Panc1 (cell line): ENCODE data around the gene CNKSR2. TPM values are rescaled to one million over a fixed set of nuclear protein-coding genes. Genes with fewer than 3 reads are reported as not detected.

Source experiments
- ATAC-seq: fragments of 200-7000 bp; cut with Tn5 transposase; 2 replicates; pipeline ENCODE4 v1.9.1; 2020; ENCODE audit warnings: mild to moderate bottlenecking, moderate library complexity
- BruUV-seq: library from RNA; stranded (reverse); fragments of 400-500 nt; replicated peaks from 2 replicates; lab custom pipeline; 2021; lab: Mats Ljungman, UMichigan
- CTCF ChIA-PET: fragments of 300-600 bp; sonication (Branson Sonifier 250); formaldehyde crosslinking; loops from one replicate; lab custom pipeline; 2022; ENCODE audit warnings: antibody characterized with exemption; lab: Charles Lee
- POLR2A ChIA-PET: fragments of 300-600 bp; sonication (Branson Sonifier 250); formaldehyde crosslinking; loops from one replicate; lab custom pipeline; 2022; ENCODE audit warnings: antibody characterized with exemption; lab: Charles Lee
- DNase-seq: peaks from one replicate; pipeline ENCODE4 v3.0.0-alpha.2; 2010; ENCODE audit warnings: low read depth, low spot score
- H3K27ac ChIP-seq: 2 replicates; pipeline ENCODE4 v1.5.1; 2011; ENCODE audit warnings: mild to moderate bottlenecking, low read length, inconsistent platforms
- H3K27me3 ChIP-seq: fragments of 200-500 bp; sonication (Bioruptor generic); 2 replicates; pipeline ENCODE4 v1.6.0; 2014; ENCODE audit warnings: low read length, inconsistent platforms; ENCODE audit not compliant: control insufficient read depth, insufficient read depth
- H3K36me3 ChIP-seq: fragments of 200-500 bp; sonication (Bioruptor generic); 2 replicates; pipeline ENCODE4 v1.5.1; 2014; ENCODE audit warnings: inconsistent platforms, mild to moderate bottlenecking, low read length, moderate library complexity; ENCODE audit not compliant: control insufficient read depth, insufficient read depth
- H3K4me1 ChIP-seq: 2 replicates; pipeline ENCODE4 v1.5.1; 2011; ENCODE audit warnings: inconsistent platforms, mild to moderate bottlenecking, low read length, moderate library complexity; ENCODE audit not compliant: control insufficient read depth, insufficient read depth
- H3K4me3 ChIP-seq, 2 experiments: 2 replicates each; pipeline ENCODE4 v1.5.1; 2011 to 2012; ENCODE audit warnings: low read depth in 2 of 2, low read length in 2 of 2, mild to moderate bottlenecking in 2 of 2, inconsistent platforms in 1 of 2, moderate library complexity in 1 of 2
- H3K9me3 ChIP-seq: fragments of 200-500 bp; sonication (Bioruptor generic); 2 replicates; pipeline ENCODE4 v1.5.1; 2014; ENCODE audit warnings: low read depth, mild to moderate bottlenecking, inconsistent platforms, low read length, moderate library complexity; ENCODE audit not compliant: control insufficient read depth, insufficient read depth
- CTCF ChIP-seq: fragments of 450-650 bp; IDR thresholded peaks from 2 replicates; pipeline ENCODE4 v1.5.1; 2017; ENCODE audit warnings: mild to moderate bottlenecking
- POLR2AphosphoS5 ChIP-seq: IDR thresholded peaks from 2 replicates; pipeline ENCODE4 v1.6.1; 2012; ENCODE audit warnings: mild to moderate bottlenecking, low read depth, low read length, moderate library complexity
- REST ChIP-seq, 2 experiments: IDR thresholded peaks; 2 replicates each; pipeline ENCODE4 v1.6.1; 2011 to 2012; ENCODE audit warnings: low read depth in 2 of 2, control low read depth in 1 of 2, low read length in 1 of 2, mild to moderate bottlenecking in 1 of 2, moderate library complexity in 1 of 2; ENCODE audit not compliant: insufficient read depth in 1 of 2
- SIN3A ChIP-seq: IDR thresholded peaks from 2 replicates; pipeline ENCODE4 v1.6.1; 2012; ENCODE audit warnings: low read depth, mild to moderate bottlenecking, low read length, moderate library complexity, borderline replicate concordance; ENCODE audit not compliant: insufficient read depth
- TCF7L2 ChIP-seq: IDR thresholded peaks from 2 replicates; pipeline ENCODE4 v1.6.1; 2011; ENCODE audit warnings: mild to moderate bottlenecking, low read depth, low read length, inconsistent platforms
- in situ Hi-C: cut with HindIII; loops from 2 replicates; pipeline ENCODE4 v1.10.0; 2016; ENCODE audit warnings: low sequenced_read_pairs, low pct_unique_long_range_greater_than_20kb
- intact Hi-C: fragments of 100-400 bp; cut with micrococcal nuclease; formaldehyde crosslinking; loops from one replicate; pipeline ENCODE4 v1.10.0; 2022; ENCODE audit not compliant: unreplicated experiment
- total RNA-seq: library from RNA; stranded (reverse); gene quantifications from one replicate; pipeline ENCODE4 v1.2.1, GENCODE V29; 2021; ENCODE audit not compliant: unreplicated experiment

CNKSR2 gene
- total RNA-seq, 1 experiment from 2014 or later, result not detected

- intact Hi-C loops, result no loop called here
- no peaks in the 10 kb centered on the region for H3K4me1 ChIP-seq
- ATAC-seq (no peak), DNase-seq (no peak)
- H3K4me3 ChIP-seq, result no peak overlapping the region; a peak in 1 of 4 replicates
- H3K27ac ChIP-seq, result no peak overlapping the region
- ChIA-PET POLR2A (no interaction called here), CTCF (no interaction called here)
- H3K27me3 ChIP-seq, result no peaks in the 10 kb centered on the region
- no peaks in the 10 kb centered on the region for H3K9me3 ChIP-seq
- no TSS peak for BruUV-seq
- no peaks in the 10 kb centered on the region for H3K36me3 ChIP-seq
- no peak for TF ChIP-seq CTCF
- no peak for TF ChIP-seq POLR2AphosphoS5
- no peak for TF ChIP-seq SIN3A
- TF ChIP-seq TCF7L2, result no peak
- no peak for TF ChIP-seq REST (IDR thresholded peaks at IDR 0.05; ENCODE audit: insufficient read depth in 1 of 2, low read depth in 2 of 2, low read length in 1 of 2)
- in situ Hi-C loops, result no loop called here
These were observed 933 bp downstream of the CNKSR2 start for GRCh38 chrX:21374994-21375707.

GRCh38 chrX:21375708-21376009, 1.4 kb downstream of the CNKSR2 start:
- TF ChIP-seq TCF7L2 (no peak), SIN3A (no peak), REST (IDR thresholded peaks at IDR 0.05; ENCODE audit: insufficient read depth in 1 of 2, low read depth in 2 of 2, low read length in 1 of 2) (no peak), CTCF (no peak), POLR2AphosphoS5 (no peak)
- no peaks in the 10 kb centered on the region for H3K9me3 ChIP-seq
- intact Hi-C loops, result no loop called here
- no peaks in the 10 kb centered on the region for H3K27me3 ChIP-seq
- DNase-seq (no peak), ATAC-seq (no peak)
- H3K4me1 ChIP-seq, result no peaks in the 10 kb centered on the region
- BruUV-seq, result no TSS peak
- in situ Hi-C loops, result no loop called here
- POLR2A ChIA-PET, result no interaction called here
- no peaks in the 10 kb centered on the region for H3K36me3 ChIP-seq
- CTCF ChIA-PET, result no interaction called here
- no peak overlapping the region for H3K4me3 ChIP-seq
- no peak overlapping the region for H3K27ac ChIP-seq
